Tibial nerve (tissue), 3 donors: Measurements from ENCODE around the gene LRTM2.

Experiments
- POLR2A ChIP-seq, 2 donors: fragments of 450-650 bp; IDR thresholded peaks; one replicate each; pipeline ENCODE4 v1.6.1; 2017; ENCODE audit warnings: antibody characterized with exemption in 2 of 2, mild to moderate bottlenecking in 2 of 2, moderate library complexity in 2 of 2
- TF ChIP-seq, protein P1 (sequence below), 5 experiments: fragments of 200-600 bp in 3 of 5; fragments of 450-650 bp in 2 of 5; sonication (generic) in 3 of 5; IDR thresholded peaks; one replicate each; pipeline ENCODE4 v1.5.1; 2016 to 2019; ENCODE audit warnings: antibody characterized with exemption in 5 of 5, mild to moderate bottlenecking in 3 of 5, moderate library complexity in 2 of 5

DNA sequence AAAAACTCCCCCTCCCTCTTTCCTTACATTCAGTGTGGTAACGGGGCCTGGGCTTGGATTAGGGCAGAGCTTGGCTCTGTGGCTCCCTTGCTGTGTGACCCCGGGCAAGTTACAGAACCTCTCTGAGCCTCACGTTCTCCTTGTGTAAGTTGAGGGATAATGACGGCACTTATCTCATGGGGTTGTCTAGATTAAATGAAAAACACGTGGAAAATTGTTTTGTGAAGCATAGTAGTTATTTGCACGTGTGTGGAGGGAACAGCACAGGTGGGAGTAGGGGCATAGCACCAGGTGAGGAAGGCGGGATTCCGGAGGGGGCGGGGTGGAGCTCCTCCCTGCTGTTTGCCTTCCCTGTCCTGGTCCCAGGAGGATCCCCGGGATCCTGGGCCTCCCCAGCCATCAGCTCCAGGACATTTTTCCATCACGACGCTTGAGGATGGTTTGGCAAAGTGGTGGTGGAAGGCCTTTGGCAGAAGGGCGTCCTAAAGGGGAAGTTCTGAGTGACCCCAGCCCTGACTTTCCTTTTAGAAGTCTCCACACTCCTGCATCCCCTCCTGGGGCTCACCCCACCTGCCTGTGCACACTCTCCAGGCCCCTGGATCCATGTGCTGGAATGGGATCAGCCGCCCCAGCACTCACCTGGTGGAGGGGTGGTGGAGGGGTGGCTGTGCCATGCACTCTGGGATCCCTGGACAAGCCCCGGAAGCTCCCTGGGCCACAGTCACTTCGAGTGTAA is 22.7 kb downstream of the LRTM2 start:
- TF ChIP-seq, protein P1, sequence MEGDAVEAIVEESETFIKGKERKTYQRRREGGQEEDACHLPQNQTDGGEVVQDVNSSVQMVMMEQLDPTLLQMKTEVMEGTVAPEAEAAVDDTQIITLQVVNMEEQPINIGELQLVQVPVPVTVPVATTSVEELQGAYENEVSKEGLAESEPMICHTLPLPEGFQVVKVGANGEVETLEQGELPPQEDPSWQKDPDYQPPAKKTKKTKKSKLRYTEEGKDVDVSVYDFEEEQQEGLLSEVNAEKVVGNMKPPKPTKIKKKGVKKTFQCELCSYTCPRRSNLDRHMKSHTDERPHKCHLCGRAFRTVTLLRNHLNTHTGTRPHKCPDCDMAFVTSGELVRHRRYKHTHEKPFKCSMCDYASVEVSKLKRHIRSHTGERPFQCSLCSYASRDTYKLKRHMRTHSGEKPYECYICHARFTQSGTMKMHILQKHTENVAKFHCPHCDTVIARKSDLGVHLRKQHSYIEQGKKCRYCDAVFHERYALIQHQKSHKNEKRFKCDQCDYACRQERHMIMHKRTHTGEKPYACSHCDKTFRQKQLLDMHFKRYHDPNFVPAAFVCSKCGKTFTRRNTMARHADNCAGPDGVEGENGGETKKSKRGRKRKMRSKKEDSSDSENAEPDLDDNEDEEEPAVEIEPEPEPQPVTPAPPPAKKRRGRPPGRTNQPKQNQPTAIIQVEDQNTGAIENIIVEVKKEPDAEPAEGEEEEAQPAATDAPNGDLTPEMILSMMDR (IDR thresholded peaks at IDR 0.05): no peak
- TF ChIP-seq POLR2A (IDR thresholded peaks at IDR 0.05): no peak
